T-cell (primary cell): ENCODE results near the gene PLPP7. TPM values are rescaled to one million over a fixed set of nuclear protein-coding genes. Genes with fewer than 3 reads are reported as not detected.

Experiments
- ATAC-seq, 4 experiments: fragments of 200-7000 bp in 3 of 4; fragments of 150-1000 bp in 1 of 4; cut with Tn5 transposase; replicated peaks in 1 of 4; 1 replicate in 3 of 4; 2 replicates in 1 of 4; pipeline ENCODE4 v1.10.0; 2021; ENCODE audit warnings: moderate library complexity in 3 of 4, mild to moderate bottlenecking in 2 of 4, moderate number of reproducible peaks in 1 of 4
- CTCF ChIA-PET, 2 donors: fragments of 300-600 bp; sonication (Branson Sonifier 250); formaldehyde crosslinking; loops; one replicate each; lab custom pipeline; 2022; ENCODE audit warnings: antibody characterized with exemption in 2 of 2; lab: Charles Lee
- POLR2A ChIA-PET, 2 donors: fragments of 300-600 bp; sonication (Branson Sonifier 250); formaldehyde crosslinking; loops; one replicate each; lab custom pipeline; 2022; ENCODE audit warnings: antibody characterized with exemption in 2 of 2; lab: Charles Lee
- DNase-seq, 35 experiments: peaks; one replicate each; pipeline versions ENCODE4 v3.0.0 to v3.0.0-alpha.2; 2013 to 2023
- H3K27ac ChIP-seq: one replicate; pipeline ENCODE4 v1.5.1; 2013; ENCODE audit warnings: low read length
- H3K27me3 ChIP-seq, 2 experiments: replicated peaks in 1 of 2; 1 replicate in 1 of 2; 2 replicates in 1 of 2; pipeline versions ENCODE4 v1.6.1 to v1.7.0; 2013; ENCODE audit warnings: low read length in 1 of 2, mixed read lengths in 1 of 2; ENCODE audit not compliant: control insufficient read depth in 2 of 2, insufficient read depth in 2 of 2; ENCODE audit errors: extremely low read depth in 1 of 2
- H3K36me3 ChIP-seq, 2 donors: 1 replicate in 1 of 2; 2 replicates in 1 of 2; pipeline versions ENCODE4 v1.6.1 to v1.7.0; 2013; ENCODE audit warnings: low read length in 1 of 2; ENCODE audit not compliant: control insufficient read depth in 2 of 2, insufficient read depth in 1 of 2; ENCODE audit errors: extremely low read depth in 1 of 2
- H3K4me1 ChIP-seq, 2 experiments: 1 replicate in 1 of 2; 2 replicates in 1 of 2; pipeline versions ENCODE4 v1.6.1 to v1.7.0; 2013; ENCODE audit warnings: low read length in 2 of 2, mixed read lengths in 1 of 2; ENCODE audit not compliant: insufficient read depth in 2 of 2, control insufficient read depth in 1 of 2; ENCODE audit errors: extremely low read depth in 1 of 2
- H3K4me3 ChIP-seq, 2 donors: 1 replicate in 1 of 2; 2 replicates in 1 of 2; pipeline versions ENCODE4 v1.5.1 to v1.7.0; 2013; ENCODE audit warnings: mild to moderate bottlenecking in 2 of 2, low read length in 1 of 2, moderate library complexity in 1 of 2; ENCODE audit not compliant: control insufficient read depth in 1 of 2; ENCODE audit errors: extremely low read depth in 1 of 2
- H3K9me3 ChIP-seq: 2 replicates; pipeline ENCODE4 v1.7.0; 2013
- H3K27ac Mint-ChIP-seq, 2 donors: one replicate each; pipeline ENCODE4 v1.8.0; 2020 to 2021; ENCODE audit warnings: mild to moderate bottlenecking in 2 of 2, mixed read lengths in 2 of 2
- H3K27me3 Mint-ChIP-seq, 2 donors: one replicate each; pipeline ENCODE4 v1.8.0; 2021 to 2022; ENCODE audit warnings: mixed read lengths in 2 of 2
- H3K36me3 Mint-ChIP-seq: one replicate; pipeline ENCODE4 v1.8.0; 2021; ENCODE audit warnings: mixed read lengths
- H3K4me1 Mint-ChIP-seq, 3 donors: one replicate each; pipeline ENCODE4 v1.8.0; 2020 to 2022; ENCODE audit warnings: mixed read lengths in 3 of 3, mild to moderate bottlenecking in 1 of 3
- H3K4me3 Mint-ChIP-seq, 3 donors: one replicate each; pipeline ENCODE4 v1.8.0; 2020 to 2022; ENCODE audit warnings: mild to moderate bottlenecking in 3 of 3, mixed read lengths in 3 of 3, moderate library complexity in 3 of 3
- H3K9me3 Mint-ChIP-seq, 3 donors: one replicate each; pipeline ENCODE4 v1.8.0; 2020 to 2022; ENCODE audit warnings: mixed read lengths in 3 of 3
- whole genome bisulfite sequencing: methylation state at CpG from one replicate; pipeline ENCODE4 v1.1.5; 2013; ENCODE audit warnings: missing lambda C conversion rate; ENCODE audit not compliant: insufficient coverage; 5-methylcytosine and 5-hydroxymethylcytosine counted together
- total RNA-seq, 35 experiments: library from RNA in 6 of 35; stranded (reverse) in 6 of 35; fragments of 120-200 nt in 1 of 35; gene quantifications; one replicate each; pipeline versions ENCODE4 v1.2.1 to v1.2.4 and lab custom pipeline; 2013 to 2026

The PLPP7 gene
- total RNA-seq, 5 donors from 2014 or later (not counting 1 experiment from before 2014, with no cell fraction given), result 0.13 to 0.58 (median 0.13) TPM; not detected in 2

- Mint-ChIP-seq H3K9me3 (no peaks in the 10 kb centered on the region), H3K27me3 (peaks cover 0 to 6% of the 10 kb centered on the region in 2 donors), H3K27ac (no peak overlapping the region), H3K4me3 (peak overlapping the region in 2 of 3 donors; percentile 18 to 43), H3K36me3 (peaks cover under 1% of the 10 kb centered on the region), H3K4me1 (peaks cover 26 to 37% (median 34%) of the 10 kb centered on the region in 3 donors)
- Histone ChIP-seq H3K27me3 (peaks cover 3 to 14% of the 10 kb centered on the region in 2 experiments), H3K27ac (no peak overlapping the region), H3K36me3 (no peaks in the 10 kb centered on the region), H3K4me1 (peaks cover 12 to 35% of the 10 kb centered on the region in 2 experiments), H3K4me3 (no peak overlapping the region), H3K9me3 (no peaks in the 10 kb centered on the region)
- 89% methylated on average over 10 of the region's 17 CpGs for WGBS
- ChIA-PET POLR2A (interaction anchor here in 1 of 2 donors (0.6 kb wide), 2 partner anchors 26 to 56 kb away, joined by 3 to 4 read pairs; no protein-coding TSS in a partner anchor), CTCF (no interaction called here)
- ATAC-seq, result no peak
- DNase-seq, result no peak
Measured at GRCh38 chr9:131281119-131281965, 8.2 kb upstream of the PLPP7 start.

DNA sequence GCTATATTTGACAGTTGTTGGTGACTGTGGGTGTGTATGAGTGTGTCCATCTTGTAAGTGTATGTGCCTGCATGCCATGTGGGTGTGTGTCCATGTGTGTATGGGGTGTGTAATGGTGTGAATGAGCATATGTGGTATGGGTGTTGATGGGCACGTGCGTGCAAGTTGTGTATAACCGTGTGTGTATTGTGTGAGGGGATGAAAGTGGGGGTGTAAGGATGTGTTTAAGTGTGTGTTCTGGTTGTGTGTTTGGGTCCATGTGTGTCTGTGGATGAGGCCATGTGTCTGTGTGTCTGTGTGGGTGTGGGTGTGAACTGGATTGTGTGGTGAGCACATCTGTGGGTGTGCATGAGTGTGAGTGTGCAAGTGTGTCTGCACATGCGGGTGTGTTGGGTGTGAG lies 7.3 kb upstream of the PLPP7 start:
- peak overlapping the region; percentile 26 to 58 (median 43) for H3K4me3 Mint-ChIP-seq

DNA sequence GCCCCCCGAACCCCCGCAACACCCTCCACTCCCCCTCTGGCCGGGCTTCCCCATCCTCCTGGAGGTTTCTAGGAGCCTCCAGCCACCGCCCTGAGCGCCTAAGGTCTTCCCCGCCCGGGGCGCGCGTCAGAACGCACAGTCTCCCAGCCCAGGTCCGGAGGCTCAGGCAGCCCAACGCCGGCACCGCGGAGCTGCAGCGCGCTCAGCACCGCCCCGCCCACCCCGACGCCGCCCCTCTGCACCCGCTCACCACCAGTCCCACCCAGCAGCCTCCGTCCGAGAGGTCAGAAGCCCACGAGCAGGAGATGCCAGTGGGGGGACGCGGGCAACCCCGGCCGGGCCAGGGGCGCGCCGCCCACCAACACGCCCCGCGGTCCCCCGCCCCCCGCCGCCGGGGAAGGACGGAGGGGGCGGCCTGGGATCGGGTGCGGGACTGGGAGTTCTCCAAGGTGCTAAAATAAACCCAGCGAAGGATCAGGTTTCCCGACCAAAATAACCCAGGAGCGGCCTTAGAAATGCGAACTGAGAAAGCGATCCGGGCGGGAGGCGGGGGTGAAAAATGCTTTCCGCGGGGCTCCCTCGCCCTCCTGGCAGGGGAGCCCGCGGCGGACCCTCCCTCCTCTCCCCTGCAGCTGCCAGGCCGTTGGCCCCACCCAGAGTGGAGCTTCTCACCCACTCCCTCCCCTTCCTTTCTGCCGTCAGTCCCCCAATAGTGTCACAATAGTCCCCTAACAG lies 6.7 kb upstream of the PLPP7 start:
- Mint-ChIP-seq H3K27me3 (peaks cover 0 to 6% of the 10 kb centered on the region in 2 donors), H3K4me1 (peaks cover 26 to 37% (median 34%) of the 10 kb centered on the region in 3 donors), H3K4me3 (peak overlapping the region in 2 of 3 donors; percentile 28 to 43), H3K9me3 (no peaks in the 10 kb centered on the region), H3K36me3 (no peaks in the 10 kb centered on the region), H3K27ac (no peak overlapping the region)
- H3K4me3 ChIP-seq, result no peak overlapping the region
- ATAC-seq, result peak in 1 of 4 experiments; percentile 15
- H3K27me3 ChIP-seq, result peaks cover 3 to 14% of the 10 kb centered on the region in 2 experiments
- ChIA-PET POLR2A (interaction anchor here in 1 of 2 donors (0.5 kb wide), 1 partner anchor 10 kb away, joined by 4 read pairs; no protein-coding TSS in a partner anchor), CTCF (interaction anchor here in 1 of 2 donors (0.7 kb wide), 1 partner anchor 113 kb away, joined by 4 read pairs; no protein-coding TSS in a partner anchor)
- peaks cover 12 to 35% of the 10 kb centered on the region in 2 experiments for H3K4me1 ChIP-seq
- no peak overlapping the region for H3K27ac ChIP-seq
- DNase-seq, result peak in 2 of 35 experiments; percentile 17 to 23
- no peaks in the 10 kb centered on the region for H3K36me3 ChIP-seq
- WGBS, result 12% methylated on average over 56 of the region's 61 CpGs
- no peaks in the 10 kb centered on the region for H3K9me3 ChIP-seq

More for the DNA sequence above, 7.3 kb upstream of the PLPP7 start:
- Histone ChIP-seq H3K4me1 (peaks cover 12 to 35% of the 10 kb centered on the region in 2 experiments), H3K9me3 (no peaks in the 10 kb centered on the region), H3K36me3 (no peaks in the 10 kb centered on the region), H3K27ac (no peak overlapping the region), H3K4me3 (peak overlapping the region in 1 of 2 donors; percentile 10), H3K27me3 (peaks cover 3 to 14% of the 10 kb centered on the region in 2 experiments)
- DNase-seq (no peak), ATAC-seq (no peak)
- Mint-ChIP-seq H3K9me3 (no peaks in the 10 kb centered on the region), H3K36me3 (no peaks in the 10 kb centered on the region), H3K4me1 (peaks cover 26 to 37% (median 34%) of the 10 kb centered on the region in 3 donors), H3K27me3 (peaks cover 0 to 6% of the 10 kb centered on the region in 2 donors), H3K27ac (peak overlapping the region; percentile 5 to 29)
- POLR2A ChIA-PET, result no interaction called here
- 86% methylated on average over 4 of the region's 4 CpGs for WGBS
- CTCF ChIA-PET, result interaction anchor here in 1 of 2 donors (0.7 kb wide), 1 partner anchor 114 kb away, joined by 4 read pairs; no protein-coding TSS in a partner anchor

- Histone ChIP-seq H3K4me1 (peaks cover 4 to 16% of the 10 kb centered on the region in 2 experiments), H3K27me3 (peaks cover 3 to 14% of the 10 kb centered on the region in 2 experiments), H3K36me3 (no peaks in the 10 kb centered on the region), H3K9me3 (no peaks in the 10 kb centered on the region), H3K4me3 (no peak overlapping the region), H3K27ac (no peak overlapping the region)
- ChIA-PET POLR2A (no interaction called here), CTCF (no interaction called here)
- peaks cover 14 to 21% (median 18%) of the 10 kb centered on the region in 3 donors for H3K4me1 Mint-ChIP-seq
- DNase-seq, result no peak
- no peaks in the 10 kb centered on the region for H3K36me3 Mint-ChIP-seq
- H3K9me3 Mint-ChIP-seq, result no peaks in the 10 kb centered on the region
- H3K27me3 Mint-ChIP-seq, result peaks cover 0 to 6% of the 10 kb centered on the region in 2 donors
- H3K4me3 Mint-ChIP-seq, result no peak overlapping the region
- WGBS, result 89% methylated on average over 6 of the region's 6 CpGs
- no peak for ATAC-seq
- no peak overlapping the region for H3K27ac Mint-ChIP-seq
Measured at GRCh38 chr9:131284856-131285255, 4.7 kb upstream of the PLPP7 start.

GRCh38 chr9:131287359-131287758 lies 2.2 kb upstream of the PLPP7 start:
- no peak for DNase-seq
- CTCF ChIA-PET, result no interaction called here
- Mint-ChIP-seq H3K36me3 (no peaks in the 10 kb centered on the region), H3K4me3 (no peak overlapping the region), H3K27ac (no peak overlapping the region), H3K4me1 (peaks cover 2 to 7% (median 5%) of the 10 kb centered on the region in 3 donors), H3K27me3 (peaks cover 0 to under 1% of the 10 kb centered on the region in 2 donors), H3K9me3 (no peaks in the 10 kb centered on the region)
- no peaks in the 10 kb centered on the region for H3K9me3 ChIP-seq
- no peak overlapping the region for H3K27ac ChIP-seq
- H3K36me3 ChIP-seq, result no peaks in the 10 kb centered on the region
- H3K4me3 ChIP-seq, result no peak overlapping the region
- POLR2A ChIA-PET, result no interaction called here
- peaks cover 0 to 7% of the 10 kb centered on the region in 2 experiments for H3K4me1 ChIP-seq
- peaks cover 0 to 3% of the 10 kb centered on the region in 2 experiments for H3K27me3 ChIP-seq
- WGBS, result 89% methylated on average over 3 of the region's 6 CpGs
- ATAC-seq, result no peak

- Histone ChIP-seq H3K27ac (no peak overlapping the region), H3K27me3 (no peaks in the 10 kb centered on the region), H3K36me3 (no peaks in the 10 kb centered on the region), H3K4me3 (no peak overlapping the region), H3K4me1 (peaks cover 0 to under 1% of the 10 kb centered on the region in 2 experiments), H3K9me3 (no peaks in the 10 kb centered on the region)
- Mint-ChIP-seq H3K4me3 (no peak overlapping the region), H3K27me3 (no peaks in the 10 kb centered on the region), H3K27ac (no peak overlapping the region), H3K36me3 (no peaks in the 10 kb centered on the region), H3K4me1 (peaks cover 0 to 5% (median 2%) of the 10 kb centered on the region in 3 donors), H3K9me3 (no peaks in the 10 kb centered on the region)
- DNase-seq, result no peak
- CTCF ChIA-PET, result no interaction called here
- POLR2A ChIA-PET, result no interaction called here
- WGBS, result 82% methylated on average over 7 of the region's 9 CpGs
- ATAC-seq, result no peak
Measured at GRCh38 chr9:131288217-131288616, 1.3 kb upstream of the PLPP7 start.
